K562 (cell line): ENCODE results near the gene LRRC75A. TPM values are rescaled to one million over a fixed set of nuclear protein-coding genes. Genes with fewer than 3 reads are reported as not detected.

Source experiments
- ARID1B ChIP-seq: fragments of 450-650 bp; IDR thresholded peaks from 2 replicates; pipeline ENCODE4 v1.6.1; 2016; ENCODE audit warnings: antibody characterized with exemption, mild to moderate bottlenecking, inconsistent platforms
- ATF1 ChIP-seq, 2 experiments: fragments of 450-650 bp in 1 of 2; IDR thresholded peaks; 2 replicates each; pipeline ENCODE4 v1.6.1; 2016; ENCODE audit warnings: missing compliant biosample characterization in 1 of 2, missing genetic modification characterization in 1 of 2
- ETV5 ChIP-seq: sonication (generic); formaldehyde crosslinking; IDR thresholded peaks from 2 replicates; pipeline ENCODE4 v1.4.0; 2020; ENCODE audit warnings: low read depth, mild to moderate bottlenecking, missing genetic modification reagents
- HMBOX1 ChIP-seq: sonication (generic); IDR thresholded peaks from 2 replicates; pipeline ENCODE4 v1.6.1; 2016
- NFIX ChIP-seq: fragments of 250-450 bp; sonication (Bioruptor Pico); IDR thresholded peaks from 2 replicates; pipeline ENCODE4 v1.4.0; 2020; ENCODE audit warnings: low read depth, mild to moderate bottlenecking, moderate library complexity
- NR1H2 ChIP-seq: sonication (generic); formaldehyde crosslinking; IDR thresholded peaks from 2 replicates; pipeline ENCODE4 v1.4.0; 2020; ENCODE audit warnings: mild to moderate bottlenecking, missing genetic modification reagents
- POLR2H ChIP-seq: IDR thresholded peaks from 2 replicates; pipeline ENCODE4 v1.6.1; 2016; ENCODE audit warnings: missing genetic modification characterization, low read depth, mild to moderate bottlenecking, control low read depth, missing compliant biosample characterization, moderate library complexity
- RNF219 ChIP-seq: fragments of 250-450 bp; sonication (Bioruptor Pico); IDR thresholded peaks from 2 replicates; pipeline ENCODE4 v1.5.0; 2022; ENCODE audit warnings: mild to moderate bottlenecking
- SFPQ ChIP-seq: fragments of 200-400 bp; formaldehyde crosslinking; IDR thresholded peaks from 2 replicates; pipeline ENCODE4 v1.6.1; 2017; ENCODE audit warnings: mild to moderate bottlenecking, low read depth, low read length, moderate library complexity
- THAP7 ChIP-seq: fragments of 250-450 bp; sonication (Bioruptor Pico); IDR thresholded peaks from 2 replicates; pipeline ENCODE4 v1.5.0; 2021
- TOE1 ChIP-seq, 2 experiments: fragments of 450-650 bp in 1 of 2; sonication (generic) in 1 of 2; formaldehyde crosslinking in 1 of 2; IDR thresholded peaks; 2 replicates each; pipeline versions ENCODE4 v1.7.1 to v1.8.0; 2016 to 2022; ENCODE audit warnings: borderline replicate concordance in 2 of 2, mild to moderate bottlenecking in 2 of 2, antibody characterized with exemption in 1 of 2, inconsistent platforms in 1 of 2, low read depth in 1 of 2, missing genetic modification reagents in 1 of 2, moderate library complexity in 1 of 2
- UBTF ChIP-seq, 2 experiments: IDR thresholded peaks; 2 replicates each; pipeline ENCODE4 v1.6.1; 2012; ENCODE audit warnings: improper control_type of control experiment in 2 of 2, low read depth in 2 of 2, low read length in 2 of 2, borderline replicate concordance in 1 of 2
- VEZF1 ChIP-seq: fragments of 200-800 bp; sonication (Bioruptor generic); IDR thresholded peaks from 2 replicates; pipeline ENCODE4 v1.6.1; 2017; ENCODE audit warnings: missing genetic modification characterization, missing compliant biosample characterization
- polyA plus RNA-seq, 8 experiments: library from polyadenylated mRNA; depleted of rRNA in 4 of 8; stranded (reverse) in 5 of 8; unstranded in 3 of 8; fragments of >200 nt; fragmentation: Nextera tagmentation in 2 of 8; fragmentation: Illumina TruSeq in 1 of 8; extraction: Ambion mirVana in 2 of 8; extraction: Trizol in 1 of 8; gene quantifications; 2 replicates each; pipeline versions ENCODE4 v1.2.1 to v1.2.3, GENCODE V29; 2011 to 2014; ENCODE audit warnings: inconsistent platforms in 1 of 8, missing spikeins in 1 of 8
- total RNA-seq, 7 experiments: library from RNA; depleted of rRNA in 6 of 7; stranded (reverse); fragments of >200 nt in 6 of 7; fragmentation: Illumina TruSeq in 2 of 7; extraction: Trizol in 2 of 7; gene quantifications; 2 replicates each; pipeline versions ENCODE4 v1.2.1 to v1.2.3, GENCODE V29; 2011 to 2021; ENCODE audit warnings: low replicate concordance in 1 of 7

LRRC75A gene
- total and polyA plus RNA-seq, 9 of the 15 experiments (the other 6 are each of a cell fraction or from before 2014, with no cell fraction given): 0.04 to 0.34 (median 0.08) TPM; not detected in 5

- 0 out of 2 replicates have a peak, but pooled peaks have one; percentile 24 for TF ChIP-seq VEZF1 (CRISPR knock-in tag)
- TF ChIP-seq RNF219 (CRISPR knock-in tag): no peak
- no peak for TF ChIP-seq SFPQ
- no peak for TF ChIP-seq NR1H2 (CRISPR knock-in tag)
- no peak for TF ChIP-seq ATF1 (CRISPR knock-in tag; IDR thresholded peaks at IDR 0.05)
- peak; percentile 19; the same call in 1 of the 2 replicates for TF ChIP-seq ATF1 (tag; IDR thresholded peaks at IDR 0.05)
- TF ChIP-seq ARID1B: peak; percentile 91
- no peak for TF ChIP-seq POLR2H
- peak; percentile 61; the same call in 1 of the 2 replicates for TF ChIP-seq ETV5
- TF ChIP-seq UBTF (IDR thresholded peaks at IDR 0.05; ENCODE audit: borderline replicate concordance in 1 of 2, low read depth in 2 of 2, low read length in 2 of 2): no peak
- TF ChIP-seq NFIX (CRISPR knock-in tag): no peak
- TF ChIP-seq TOE1 (IDR thresholded peaks at IDR 0.05; ENCODE audit: borderline replicate concordance): no peak
- no peak for TF ChIP-seq TOE1 (CRISPR knock-in tag; IDR thresholded peaks at IDR 0.05; ENCODE audit: borderline replicate concordance, low read depth)
- peak; percentile 58; the same call in 1 of the 2 replicates for TF ChIP-seq HMBOX1
- no peak for TF ChIP-seq THAP7
Observed at GRCh38 chr17:16398270-16399267, 93.4 kb downstream of the LRRC75A start (continued).
